GM10266 (cell line): ENCODE results near the gene PLAAT4.

ENCODE experiments used
- DNase-seq: peaks from one replicate; pipeline ENCODE4 v3.0.0; 2012; ENCODE audit errors: extremely low spot score
- TF ChIP-seq, protein P1 (sequence below): IDR thresholded peaks from 2 replicates; pipeline ENCODE4 v1.5.1; 2012; ENCODE audit warnings: mild to moderate bottlenecking, low read depth; ENCODE audit not compliant: control insufficient read depth, insufficient read depth; ENCODE audit errors: missing control alignments

PLAAT4 gene

DNA sequence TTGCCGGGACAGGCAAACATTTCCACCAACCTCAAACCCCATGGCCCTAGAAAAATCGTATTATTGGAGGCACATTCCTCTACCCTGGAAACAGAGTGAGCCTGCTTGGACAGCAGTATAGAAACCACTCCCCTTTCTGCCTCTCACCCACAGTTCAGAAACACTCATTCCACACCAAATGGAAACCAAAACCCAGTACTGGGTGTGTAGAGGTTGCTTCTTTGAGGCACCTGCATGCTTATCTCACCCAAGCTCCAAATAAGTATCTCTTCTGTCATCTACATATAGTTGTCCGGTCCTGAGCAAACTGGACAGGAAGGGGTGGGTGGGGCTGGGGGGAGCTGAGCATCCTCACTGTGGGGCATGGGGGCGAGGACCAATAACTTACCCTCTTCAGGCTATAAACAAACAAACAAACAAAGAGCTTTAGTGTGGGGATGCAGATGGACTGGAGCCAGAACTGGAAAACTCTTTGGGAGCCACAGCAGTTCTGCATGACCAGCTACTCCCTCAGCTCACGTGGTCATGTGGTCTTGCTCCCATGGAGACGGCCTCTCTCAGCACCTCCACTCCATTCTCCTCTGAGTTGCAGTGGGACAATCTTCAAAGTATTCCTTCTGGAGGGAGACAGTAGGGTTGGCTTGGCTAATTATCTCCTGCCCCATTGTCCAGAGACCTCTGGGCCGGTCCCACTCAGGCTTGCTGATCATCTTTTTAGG, 27.6 kb downstream of the PLAAT4 start:
- TF ChIP-seq, protein P1, sequence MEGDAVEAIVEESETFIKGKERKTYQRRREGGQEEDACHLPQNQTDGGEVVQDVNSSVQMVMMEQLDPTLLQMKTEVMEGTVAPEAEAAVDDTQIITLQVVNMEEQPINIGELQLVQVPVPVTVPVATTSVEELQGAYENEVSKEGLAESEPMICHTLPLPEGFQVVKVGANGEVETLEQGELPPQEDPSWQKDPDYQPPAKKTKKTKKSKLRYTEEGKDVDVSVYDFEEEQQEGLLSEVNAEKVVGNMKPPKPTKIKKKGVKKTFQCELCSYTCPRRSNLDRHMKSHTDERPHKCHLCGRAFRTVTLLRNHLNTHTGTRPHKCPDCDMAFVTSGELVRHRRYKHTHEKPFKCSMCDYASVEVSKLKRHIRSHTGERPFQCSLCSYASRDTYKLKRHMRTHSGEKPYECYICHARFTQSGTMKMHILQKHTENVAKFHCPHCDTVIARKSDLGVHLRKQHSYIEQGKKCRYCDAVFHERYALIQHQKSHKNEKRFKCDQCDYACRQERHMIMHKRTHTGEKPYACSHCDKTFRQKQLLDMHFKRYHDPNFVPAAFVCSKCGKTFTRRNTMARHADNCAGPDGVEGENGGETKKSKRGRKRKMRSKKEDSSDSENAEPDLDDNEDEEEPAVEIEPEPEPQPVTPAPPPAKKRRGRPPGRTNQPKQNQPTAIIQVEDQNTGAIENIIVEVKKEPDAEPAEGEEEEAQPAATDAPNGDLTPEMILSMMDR = no peak
- DNase-seq = peak; percentile 72

- TF ChIP-seq, protein P1 = no peak
- DNase-seq = no peak
These were observed 28.3 kb downstream of the PLAAT4 start for GRCh38 chr11:63564784-63565350.

- TF ChIP-seq, protein P1 = no peak
- peak; percentile 61 for DNase-seq
These were observed 30.6 kb downstream of the PLAAT4 start for GRCh38 chr11:63567044-63567840.

GRCh38 chr11:63569570-63569969, 33.0 kb downstream of the PLAAT4 start:
- DNase-seq = no peak
- TF ChIP-seq, protein P1 = no peak

DNA sequence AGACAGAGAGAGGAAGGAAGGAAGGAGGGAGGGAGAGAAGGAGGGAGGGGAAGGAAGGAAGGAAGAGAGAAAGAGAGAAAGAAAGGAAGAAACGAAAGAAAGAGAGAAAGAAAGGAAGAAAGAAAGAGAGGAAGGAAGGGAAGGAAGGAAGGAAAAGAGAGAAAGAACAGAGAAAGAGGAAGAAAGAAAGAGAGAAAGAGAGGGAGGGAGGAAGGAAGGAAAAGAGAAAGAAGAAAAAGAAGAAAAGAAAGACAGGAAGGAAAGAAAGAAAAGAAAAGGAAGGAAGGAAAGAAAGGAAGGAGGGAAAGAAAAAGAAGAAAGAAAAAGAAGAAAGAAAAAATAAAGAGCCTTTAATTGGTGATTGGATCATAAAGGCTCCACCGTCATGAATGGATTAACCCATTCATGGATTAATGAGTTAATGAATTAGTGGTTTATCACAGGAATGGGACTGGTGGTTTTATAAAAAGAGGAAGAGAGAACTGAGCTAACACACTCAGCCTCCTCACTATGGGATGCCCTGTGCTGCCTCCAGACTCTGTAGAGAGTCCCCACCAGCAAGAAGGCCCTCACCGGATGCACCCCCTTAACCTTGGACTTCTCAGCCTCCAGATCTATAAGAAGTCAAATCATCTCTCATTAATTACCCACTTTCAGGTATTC, 35.5 kb downstream of the PLAAT4 start:
- no peak for DNase-seq
- TF ChIP-seq, protein P1 = no peak

DNA sequence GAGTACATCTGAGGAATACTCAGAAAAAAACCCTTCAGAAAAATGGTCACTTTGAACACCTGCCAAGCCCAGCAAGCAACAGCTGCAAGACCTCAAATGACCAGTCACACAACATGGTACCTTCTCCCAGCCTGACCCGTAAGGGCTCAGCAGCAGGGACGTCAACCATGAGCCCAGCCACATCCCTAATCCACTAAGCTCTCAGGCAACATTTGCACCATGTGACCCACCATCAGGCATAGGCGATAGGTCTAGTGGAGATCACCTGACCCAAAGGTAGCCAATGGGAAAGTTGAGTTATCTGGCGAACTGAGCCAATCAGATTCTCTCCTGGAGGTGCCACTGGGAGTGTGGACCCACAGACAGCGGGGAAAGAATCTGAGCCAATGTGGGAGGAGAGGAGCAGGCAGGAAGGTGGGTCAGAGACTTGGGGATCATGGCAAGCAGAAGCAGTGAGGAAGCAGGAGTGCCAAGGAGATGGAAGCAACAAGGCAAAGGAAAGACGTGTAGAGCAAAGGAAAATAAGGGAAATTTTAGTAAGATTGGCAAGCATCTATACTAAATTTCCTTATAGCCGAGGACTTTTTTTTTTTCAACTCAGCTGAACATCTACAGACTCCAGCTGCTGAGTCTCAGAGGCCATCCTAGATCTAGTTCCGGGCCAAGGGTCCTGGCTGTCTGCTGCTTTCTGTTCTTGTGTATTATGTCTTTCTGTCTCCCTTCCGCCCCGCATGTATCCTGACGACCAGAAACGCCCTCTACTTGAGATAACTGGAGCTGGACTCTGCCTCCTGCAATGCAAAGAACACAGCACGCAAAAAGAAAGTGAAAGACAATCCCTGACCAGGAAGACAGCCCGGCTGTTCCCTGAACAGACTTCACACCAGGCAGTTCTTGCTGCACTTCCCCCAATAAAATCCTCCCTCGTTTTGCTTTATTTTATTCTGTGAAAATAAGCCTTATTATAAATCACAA, 37.6 kb downstream of the PLAAT4 start:
- no peak for DNase-seq
- TF ChIP-seq, protein P1 = peak; percentile 6
